ENCODE data around the gene UCP3.

- TF ChIP-seq CTCF (IDR thresholded peaks at IDR 0.05) = no peak
- TF ChIP-seq POLR2AphosphoS5 (IDR thresholded peaks at IDR 0.05) = no peak
These were observed 304 bp upstream of the UCP3 start for GRCh38 chr11:74009230-74009547.

Data from prostate gland (tissue), 2 donors.